ENCODE data around the gene SEPTIN8. TPM values are rescaled to one million over a fixed set of nuclear protein-coding genes. Genes with fewer than 3 reads are reported as not detected.

The SEPTIN8 gene
- total and polyA plus RNA-seq, 2 of the 8 experiments (the other 6 are each of a cell fraction or from before 2014, with no cell fraction given): 21.2 to 33.0 TPM

- Histone ChIP-seq H4K8ac (ENCODE audit: extremely low read depth, insufficient read depth, low read length) (no peak overlapping the region), H3K9ac (replicated peaks in 1 of 4; ENCODE audit: extremely low read depth in 1 of 4, low read depth in 3 of 4, low read length in 3 of 4) (no peak overlapping the region), H2BK15ac (ENCODE audit: low read length) (no peak overlapping the region), H2BK12ac (ENCODE audit: low read depth, low read length) (no peak overlapping the region), H4K20me1 (replicated peaks in 1 of 2; ENCODE audit: control insufficient read depth in 1 of 2, insufficient read depth in 2 of 2, low read length in 2 of 2) (peaks cover 0 to 7% of the 10 kb centered on the region in 2 experiments), H4K91ac (replicated peaks; ENCODE audit: insufficient read length, low read length) (no peak overlapping the region), H3K4me2 (ENCODE audit: insufficient read depth in 1 of 2, low read depth in 2 of 2, low read length in 2 of 2) (no peak overlapping the region), H3K23ac (ENCODE audit: insufficient read length) (no peak overlapping the region), H3K27me3 (replicated peaks in 1 of 4; ENCODE audit: control insufficient read depth in 3 of 4, extremely low read depth in 1 of 4, insufficient read depth in 3 of 4, low read length in 3 of 4) (peaks cover 2 to 51% (median 34%) of the 10 kb centered on the region in 4 experiments), H3K18ac (ENCODE audit: extremely low read depth, low read length) (no peak overlapping the region), H3K27ac (ENCODE audit: low read depth, low read length) (no peak overlapping the region), H2AK5ac (ENCODE audit: low read depth, low read length) (no peak overlapping the region), H2AFZ (ENCODE audit: low read length) (no peak overlapping the region), H3K9me3 (ENCODE audit: insufficient read depth in 2 of 2, low read depth in 1 of 2, low read length in 1 of 2) (no peaks in the 10 kb centered on the region), H3K36me3 (ENCODE audit: control insufficient read depth in 2 of 4, insufficient read depth in 4 of 4, low read length in 3 of 4) (no peaks in the 10 kb centered on the region), H3K14ac (ENCODE audit: insufficient read length) (no peak overlapping the region), H3K79me2 (ENCODE audit: control insufficient read depth in 1 of 2, insufficient read depth in 2 of 2, low read length in 2 of 2) (peaks cover 0 to 7% of the 10 kb centered on the region in 2 experiments; a peak in 1 of 4 replicates), H2BK5ac (ENCODE audit: low read depth, low read length) (no peak overlapping the region), H3K56ac (replicated peaks; ENCODE audit: insufficient read length, low read depth, low read length) (no peak overlapping the region), H3K23me2 (ENCODE audit: low read depth, low read length) (peaks cover 10% of the 10 kb centered on the region), H3K79me1 (ENCODE audit: low read depth, low read length) (no peaks in the 10 kb centered on the region; the same call in 1 of the 2 replicates), H3K4me3 (ENCODE audit: extremely low read depth in 1 of 4, insufficient read depth in 2 of 4, low read depth in 3 of 4, low read length in 4 of 4) (no peak overlapping the region), H2BK20ac (ENCODE audit: low read length) (no peak overlapping the region), H4K5ac (ENCODE audit: insufficient read length, low read depth, low read length) (no peak overlapping the region), H2BK120ac (replicated peaks; ENCODE audit: low read depth, low read length) (no peak overlapping the region), H3K4me1 (replicated peaks in 1 of 4; ENCODE audit: control insufficient read depth in 3 of 4, insufficient read depth in 4 of 4, low read length in 3 of 4) (peaks cover 0 to 9% (median 1%) of the 10 kb centered on the region in 4 experiments; a peak in 5 of 7 replicates), H3K4ac (replicated peaks; ENCODE audit: insufficient read length, low read depth, low read length) (no peak overlapping the region)
- ChIA-PET POLR2A (ENCODE audit: partially characterized antibody) (interaction anchor here (0.8 kb wide), 1 partner anchor 248 kb away, joined by 3 read pairs; no protein-coding TSS in a partner anchor), CTCF (ENCODE audit: partially characterized antibody) (interaction anchor here (0.7 to 2.1 kb wide), 6 partner anchors 18 to 252 kb away, joined by 3 to 8 read pairs (median 6); no protein-coding TSS in a partner anchor)
- DNase-seq (ENCODE audit: low read depth in 1 of 2, low spot score in 2 of 2): no peak
- 86% methylated on average over 5 of the region's 5 CpGs; no CpG with 5 or more reads in 1 of the 2 experiments for WGBS, 2 experiments (ENCODE audit: extremely low coverage in 1 of 2, insufficient coverage in 1 of 2, insufficient read length in 1 of 2, insufficient replicate concordance in 2 of 2, low coverage in 1 of 2, low lambda C conversion rate in 2 of 2, missing lambda C conversion rate in 1 of 2)
- TF ChIP-seq RAD21 (IDR thresholded peaks at IDR 0.05 in 1 of 2, conservative IDR thresholded peaks at IDR 0.05 in 1 of 2; ENCODE audit: low read depth in 2 of 2, low read length in 2 of 2) (no peak), RBBP5 (IDR thresholded peaks at IDR 0.05; ENCODE audit: borderline replicate concordance, low read depth, low read length) (no peak), GABPA (IDR thresholded peaks at IDR 0.05; ENCODE audit: borderline replicate concordance, insufficient read depth, low read length) (no peak), KDM5A (IDR thresholded peaks at IDR 0.05; ENCODE audit: low read length) (no peak), KDM4A (IDR thresholded peaks at IDR 0.05; ENCODE audit: low read depth, low read length, severe bottlenecking) (no peak), SRF (IDR thresholded peaks at IDR 0.05; ENCODE audit: low read depth, low read length) (no peak), SIX5 (IDR thresholded peaks at IDR 0.05; ENCODE audit: low read depth, low read length) (no peak), HDAC6 (IDR thresholded peaks at IDR 0.05; ENCODE audit: low read depth, low read length) (no peak), SP4 (IDR thresholded peaks at IDR 0.05; ENCODE audit: low read length) (no peak), CBX5 (IDR thresholded peaks at IDR 0.05; ENCODE audit: low read depth, low read length) (no peak), FOSL1 (IDR thresholded peaks at IDR 0.05; ENCODE audit: insufficient read depth, low read depth, low read length) (no peak), JUN (IDR thresholded peaks at IDR 0.05; ENCODE audit: low read depth, low read length) (no peak)
- FAIRE-seq: no peak
Measured at GRCh38 chr5:132778856-132779255, 1.8 kb upstream of the SEPTIN8 start.

Data from H1 (cell line).